Left ventricle myocardium inferior (tissue), 1 donor: ENCODE measurements around the gene AKTIP. TPM values are rescaled to one million over a fixed set of nuclear protein-coding genes. Genes with fewer than 3 reads are reported as not detected.
"Not testable (repeated sequence)": the region's sequence is repeated elsewhere in the genome, so short reads cannot be mapped to it uniquely, and the experiment has no call there.

Experiments used
- DNase-seq: peaks from one replicate; pipeline ENCODE4 v3.0.0-alpha.2; 2020
- H3K27ac ChIP-seq: fragments of 200-600 bp; replicated peaks from 2 replicates; pipeline ENCODE4 v1.8.0; 2021
- H3K27me3 ChIP-seq: fragments of 200-600 bp; 2 replicates; pipeline ENCODE4 v1.8.0; 2021; ENCODE audit warnings: low read depth
- H3K36me3 ChIP-seq: fragments of 200-600 bp; 2 replicates; pipeline ENCODE4 v1.8.0; 2021
- H3K4me1 ChIP-seq: fragments of 200-600 bp; 2 replicates; pipeline ENCODE4 v1.8.0; 2021
- H3K4me3 ChIP-seq: fragments of 200-600 bp; 2 replicates; pipeline ENCODE4 v1.8.0; 2021; ENCODE audit warnings: mild to moderate bottlenecking, moderate library complexity
- H3K9me3 ChIP-seq: fragments of 200-600 bp; replicated peaks from 2 replicates; pipeline ENCODE4 v1.8.0; 2021
- CTCF ChIP-seq: fragments of 200-600 bp; IDR thresholded peaks from 2 replicates; pipeline ENCODE4 v1.8.0; 2021; ENCODE audit warnings: antibody characterized with exemption, mild to moderate bottlenecking, borderline replicate concordance
- intact Hi-C: fragments of 100-400 bp; cut with micrococcal nuclease; formaldehyde crosslinking; loops from one replicate; pipeline ENCODE4 v1.11.0; 2022
- total RNA-seq: library from RNA; stranded (reverse); fragmentation: NEBNext Ultra II Directional; extraction: Animal tissue kit (Norgen Biotek cat#: 25700); gene quantifications from one replicate; pipeline ENCODE4 v1.2.1, GENCODE V29; 2021
- donor health status: DM: no; HTN: yes; CAD: no; lungs with severe emphysema.

AKTIP gene
- total RNA-seq, 1 donor from 2014 or later: 95.0 TPM

- no peak for DNase-seq
- Histone ChIP-seq H3K27ac (no peak overlapping the region), H3K9me3 (no peaks in the 10 kb centered on the region), H3K4me3 (no peak overlapping the region), H3K27me3 (peaks cover 15% of the 10 kb centered on the region), H3K4me1 (no peaks in the 10 kb centered on the region), H3K36me3 (no peaks in the 10 kb centered on the region)
- TF ChIP-seq CTCF: no peak
- intact Hi-C loops: no loop called here
These were observed 38.3 kb upstream of the AKTIP start for GRCh38 chr16:53541326-53541725.

- H3K4me3 ChIP-seq, H3K27ac ChIP-seq, DNase-seq, H3K9me3 ChIP-seq, intact Hi-C loops, H3K4me1 ChIP-seq, H3K36me3 ChIP-seq: not testable (repeated sequence)
- peaks cover 15% of the 10 kb centered on the region for H3K27me3 ChIP-seq
These were observed 37.0 kb upstream of the AKTIP start for GRCh38 chr16:53539759-53540718.

- H3K27ac ChIP-seq, H3K4me3 ChIP-seq, H3K9me3 ChIP-seq, DNase-seq, intact Hi-C loops, H3K4me1 ChIP-seq, H3K36me3 ChIP-seq: not testable (repeated sequence)
- peaks cover 15% of the 10 kb centered on the region for H3K27me3 ChIP-seq
These were observed 36.3 kb upstream of the AKTIP start for GRCh38 chr16:53539346-53539745.

DNA sequence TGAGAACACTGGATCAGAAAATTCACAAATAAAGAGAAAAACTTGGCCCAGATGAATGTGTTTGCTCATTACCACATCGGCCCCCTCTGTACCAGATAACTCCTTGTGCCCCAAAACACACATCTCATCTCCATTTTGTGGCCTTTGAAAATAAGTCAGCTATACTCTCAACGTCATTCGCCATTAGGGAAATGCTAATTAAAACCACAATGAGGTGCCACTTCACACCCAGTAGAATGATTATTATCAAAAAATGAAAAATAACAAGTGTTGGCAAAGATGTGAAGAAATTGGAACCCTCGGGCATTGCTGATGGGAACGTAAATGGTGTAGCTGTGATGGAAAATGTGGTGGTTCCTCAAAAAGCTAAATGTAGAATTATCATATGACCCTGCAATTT is 34.6 kb upstream of the AKTIP start:
- intact Hi-C loops: no loop called here
- TF ChIP-seq CTCF: no peak
- no peak overlapping the region for H3K4me3 ChIP-seq
- no peak for DNase-seq
- no peaks in the 10 kb centered on the region for H3K9me3 ChIP-seq
- peaks cover 15% of the 10 kb centered on the region for H3K27me3 ChIP-seq
- no peak overlapping the region for H3K27ac ChIP-seq
- H3K36me3 ChIP-seq: no peaks in the 10 kb centered on the region
- no peaks in the 10 kb centered on the region for H3K4me1 ChIP-seq

DNA sequence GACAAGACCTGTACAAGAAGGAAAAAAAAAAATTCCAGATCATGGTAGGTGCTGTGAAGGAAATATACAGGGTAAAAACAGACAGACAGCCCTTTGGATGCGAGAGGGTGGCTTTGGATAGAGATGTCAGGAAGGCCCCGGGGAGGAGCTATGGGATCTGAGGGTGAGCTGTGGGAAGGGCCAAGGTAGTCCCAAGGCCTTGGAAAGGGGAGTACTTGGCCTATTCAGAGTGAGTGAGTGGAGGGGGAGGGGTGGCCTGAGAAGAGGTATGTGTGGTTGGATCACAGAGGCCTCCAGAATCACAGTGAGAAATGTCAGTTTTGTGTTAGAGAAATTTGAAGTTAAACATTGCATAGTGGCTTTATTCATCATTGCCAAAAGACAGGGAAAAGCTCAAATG is 31.2 kb upstream of the AKTIP start:
- Histone ChIP-seq H3K36me3 (no peaks in the 10 kb centered on the region), H3K27me3 (no peaks in the 10 kb centered on the region), H3K4me3 (no peak overlapping the region), H3K9me3 (peaks cover 8% of the 10 kb centered on the region), H3K27ac (no peak overlapping the region), H3K4me1 (no peaks in the 10 kb centered on the region)
- no peak for TF ChIP-seq CTCF
- intact Hi-C loops: no loop called here
- no peak for DNase-seq

DNA sequence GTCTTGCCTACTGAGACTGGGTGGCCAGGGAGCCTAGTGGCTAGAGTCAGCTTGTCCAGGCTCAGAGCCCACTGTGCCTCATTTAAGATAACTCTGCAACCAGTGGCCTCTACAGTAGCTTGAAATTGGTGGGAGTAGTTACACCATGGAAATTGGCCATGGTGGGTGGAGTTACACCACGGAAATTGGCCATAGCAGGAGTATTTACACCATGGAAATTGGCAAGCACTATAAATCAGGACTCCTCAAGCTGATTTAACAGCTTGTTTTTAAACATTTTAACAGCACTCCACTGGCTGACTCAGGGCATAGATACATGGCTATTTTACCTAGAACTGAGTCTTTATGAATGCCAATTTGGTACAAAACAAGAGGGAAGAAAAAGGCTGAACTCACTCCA is 27.7 kb upstream of the AKTIP start:
- Histone ChIP-seq H3K4me3 (no peak overlapping the region), H3K9me3 (peaks cover 8% of the 10 kb centered on the region), H3K36me3 (no peaks in the 10 kb centered on the region), H3K27me3 (no peaks in the 10 kb centered on the region), H3K4me1 (no peaks in the 10 kb centered on the region), H3K27ac (no peak overlapping the region)
- no peak for DNase-seq
- no peak for TF ChIP-seq CTCF
- intact Hi-C loops: no loop called here
